GM12891 (cell line): ENCODE data around the gene U2SURP. TPM values are rescaled to one million over a fixed set of nuclear protein-coding genes. Genes with fewer than 3 reads are reported as not detected.

Experiments used
- DNase-seq: peaks from one replicate; pipeline ENCODE4 v3.0.0; 2011; ENCODE audit warnings: low spot score; ENCODE audit not compliant: insufficient read length
- FAIRE-seq: peaks from 2 replicates; lab custom pipeline; 2011; peaks lifted over from hg19 to GRCh38; lab: Jason Lieb, UNC
- PAX5 ChIP-seq: IDR thresholded peaks from 2 replicates; pipeline ENCODE4 v1.6.1; 2011; ENCODE audit warnings: low read length, moderate library complexity, mild to moderate bottlenecking; ENCODE audit not compliant: insufficient read depth, severe bottlenecking
- POLR2A ChIP-seq: IDR thresholded peaks from 2 replicates; pipeline ENCODE4 v1.6.1; 2011; ENCODE audit warnings: low read depth, low read length, control low read depth
- POLR2AphosphoS5 ChIP-seq: IDR thresholded peaks from 2 replicates; pipeline ENCODE4 v1.6.1; 2011; ENCODE audit warnings: low read depth, low read length, control low read depth
- POU2F2 ChIP-seq: IDR thresholded peaks from 2 replicates; pipeline ENCODE4 v1.6.1; 2011; ENCODE audit warnings: low read depth, mild to moderate bottlenecking, control low read depth, low read length, moderate library complexity
- SPI1 ChIP-seq: IDR thresholded peaks from 2 replicates; pipeline ENCODE4 v1.6.1; 2011; ENCODE audit warnings: low read depth, low read length, control low read depth
- TAF1 ChIP-seq: IDR thresholded peaks from 2 replicates; pipeline ENCODE4 v1.6.1; 2011; ENCODE audit warnings: low read depth, low read length, control low read depth
- polyA plus RNA-seq: library from polyadenylated mRNA; unstranded; fragments of >200 nt; gene quantifications from one replicate; pipeline ENCODE4 v1.2.1, GENCODE V29; 2012; ENCODE audit warnings: low read depth, missing spikeins, inconsistent platforms; ENCODE audit not compliant: missing spikeins

Gene U2SURP
- 47.8 TPM for polyA plus RNA-seq

GRCh38 chr3:143001369-143002082 is at the start of gene U2SURP:
TSS of gene U2SURP (plus strand) at chr3:143001570. CDS start at chr3:143001629, 59 bp downstream.
- DNase-seq (peak; percentile 78), FAIRE-seq (peak; percentile 92)
- TF ChIP-seq POLR2AphosphoS5 (peak; percentile 78; the same call in 1 of the 2 replicates), PAX5 (peak; percentile 69), POLR2A (peak; percentile 89), SPI1 (no peak), POU2F2 (0 out of 2 replicates have a peak, but pooled peaks have one; percentile 11), TAF1 (peak; percentile 77; the same call in 1 of the 2 replicates)

- TF ChIP-seq POLR2AphosphoS5 (no peak), TAF1 (no peak), POLR2A (no peak), PAX5 (no peak), POU2F2 (no peak), SPI1 (no peak)
- no peak for DNase-seq
- FAIRE-seq = no peak
These were observed 49.6 kb upstream of the U2SURP start for GRCh38 chr3:142951794-142952193.

GRCh38 chr3:142952272-142953193 is 48.8 kb upstream of the U2SURP start:
- FAIRE-seq (no peak), DNase-seq (no peak)
- no peak for TF ChIP-seq POU2F2
- TF ChIP-seq POLR2AphosphoS5 = no peak
- TF ChIP-seq PAX5 = no peak
- TF ChIP-seq POLR2A = no peak
- no peak for TF ChIP-seq SPI1
- TF ChIP-seq TAF1 = no peak

GRCh38 chr3:142953443-142953842 is 47.9 kb upstream of the U2SURP start:
- no peak for FAIRE-seq
- no peak for TF ChIP-seq TAF1
- no peak for TF ChIP-seq POLR2AphosphoS5
- TF ChIP-seq POLR2A = no peak
- TF ChIP-seq PAX5 = no peak
- no peak for TF ChIP-seq SPI1
- TF ChIP-seq POU2F2 = no peak
- DNase-seq = no peak

- no peak for DNase-seq
- TF ChIP-seq POLR2AphosphoS5 (no peak), SPI1 (no peak), POLR2A (no peak), POU2F2 (no peak), TAF1 (no peak), PAX5 (no peak)
- no peak for FAIRE-seq
These were observed 42.7 kb upstream of the U2SURP start for GRCh38 chr3:142958707-142959106.

- DNase-seq (no peak), FAIRE-seq (no peak)
- TF ChIP-seq POLR2A = no peak
- no peak for TF ChIP-seq PAX5
- no peak for TF ChIP-seq POU2F2
- TF ChIP-seq SPI1 = no peak
- no peak for TF ChIP-seq POLR2AphosphoS5
- TF ChIP-seq TAF1 = no peak
These were observed 41.0 kb upstream of the U2SURP start for GRCh38 chr3:142960322-142960850.

GRCh38 chr3:142961539-142961938 is 39.8 kb upstream of the U2SURP start:
- DNase-seq (no peak), FAIRE-seq (no peak)
- TF ChIP-seq POLR2AphosphoS5 (no peak), TAF1 (no peak), POLR2A (no peak), SPI1 (no peak), PAX5 (no peak), POU2F2 (no peak)

GRCh38 chr3:142962175-142962519 is 39.2 kb upstream of the U2SURP start:
- FAIRE-seq (no peak), DNase-seq (no peak)
- TF ChIP-seq PAX5 = no peak
- TF ChIP-seq SPI1 = no peak
- no peak for TF ChIP-seq POU2F2
- TF ChIP-seq POLR2AphosphoS5 = no peak
- no peak for TF ChIP-seq POLR2A
- no peak for TF ChIP-seq TAF1
